Osteoblast (primary cell): ENCODE data around the gene ACVR1. TPM values are rescaled to one million over a fixed set of nuclear protein-coding genes. Genes with fewer than 3 reads are reported as not detected.

Experiments
- DNase-seq: peaks from one replicate; pipeline ENCODE4 v3.0.0; 2011; ENCODE audit warnings: low spot score, mixed read lengths; ENCODE audit not compliant: insufficient read length; ENCODE audit errors: missing footprints
- H2AFZ ChIP-seq: 2 replicates; pipeline ENCODE4 v1.6.0; 2011; ENCODE audit warnings: mild to moderate bottlenecking, low read length
- H3K27ac ChIP-seq: 2 replicates; pipeline ENCODE4 v1.5.1; 2011; ENCODE audit warnings: mild to moderate bottlenecking, low read depth, low read length, moderate library complexity
- H3K27me3 ChIP-seq: 2 replicates; pipeline ENCODE4 v1.6.0; 2012; ENCODE audit warnings: mild to moderate bottlenecking, control low read depth, inconsistent platforms, low read length, moderate library complexity; ENCODE audit not compliant: insufficient read depth
- H3K36me3 ChIP-seq: 2 replicates; pipeline ENCODE4 v1.5.1; 2011; ENCODE audit warnings: mild to moderate bottlenecking, low read length, control low read depth, moderate library complexity; ENCODE audit not compliant: insufficient read depth
- H3K4me1 ChIP-seq: 2 replicates; pipeline ENCODE4 v1.5.1; 2011; ENCODE audit warnings: mild to moderate bottlenecking, low read length, control low read depth, moderate library complexity; ENCODE audit not compliant: insufficient read depth
- H3K4me2 ChIP-seq: 2 replicates; pipeline ENCODE4 v1.6.0; 2011; ENCODE audit warnings: mild to moderate bottlenecking, low read length; ENCODE audit not compliant: insufficient read depth
- H3K4me3 ChIP-seq: fragments of 200-600 bp; sonication (generic); 3 replicates; pipeline ENCODE4 v1.5.1; 2012; ENCODE audit warnings: mild to moderate bottlenecking, low read length, inconsistent platforms; ENCODE audit not compliant: insufficient read depth
- H3K79me2 ChIP-seq: 2 replicates; pipeline ENCODE4 v1.6.0; 2012; ENCODE audit warnings: mild to moderate bottlenecking, low read length, control low read depth, inconsistent platforms; ENCODE audit not compliant: insufficient read depth
- H3K9me3 ChIP-seq: 2 replicates; pipeline ENCODE4 v1.5.1; 2011; ENCODE audit warnings: low read depth, low read length, control low read depth
- H4K20me1 ChIP-seq: 2 replicates; pipeline ENCODE4 v1.6.0; 2012; ENCODE audit warnings: mild to moderate bottlenecking, low read length, control low read depth; ENCODE audit not compliant: insufficient read depth
- small RNA-seq: library from RNA; depleted of rRNA; stranded (forward); fragments of <200 nt; gene quantifications from one replicate; pipeline ENCODE3, GENCODE V24; 2012
- total RNA-seq: library from RNA; depleted of rRNA; stranded (reverse); fragments of >200 nt; gene quantifications from 2 replicates; pipeline ENCODE4 v1.2.3, GENCODE V29; 2012
- TF ChIP-seq, protein P1 (sequence below): IDR thresholded peaks from 2 replicates; pipeline ENCODE4 v1.5.1; 2011; ENCODE audit warnings: mild to moderate bottlenecking, low read depth, low read length, moderate library complexity; ENCODE audit errors: extremely low read depth

The ACVR1 gene
- total RNA-seq, 1 donor, result 52.5 TPM

DNA sequence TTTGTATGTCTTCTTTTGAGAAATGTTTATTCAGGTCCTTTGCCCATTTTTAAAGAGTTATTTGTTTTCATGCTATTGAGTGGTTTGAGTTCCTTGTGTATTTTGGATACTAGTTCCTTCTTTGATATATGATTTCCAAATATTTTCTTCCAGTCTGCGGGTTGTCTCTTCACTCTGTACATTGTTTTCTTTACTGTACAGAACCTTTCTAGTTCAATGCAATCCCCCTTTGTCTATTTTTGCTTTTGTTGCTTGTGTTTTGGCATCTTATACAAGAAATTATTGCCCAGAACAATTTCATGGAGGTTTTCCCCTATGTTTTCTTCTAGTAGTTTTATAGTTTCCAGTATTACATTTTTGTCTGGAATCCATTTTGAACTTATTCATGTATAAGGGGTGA lies 185.0 kb downstream of the ACVR1 start:
- Histone ChIP-seq H3K79me2 (no peaks in the 10 kb centered on the region), H3K9me3 (no peaks in the 10 kb centered on the region), H3K36me3 (no peaks in the 10 kb centered on the region), H3K4me2 (no peak overlapping the region), H2AFZ (no peak overlapping the region), H4K20me1 (no peaks in the 10 kb centered on the region), H3K27me3 (no peaks in the 10 kb centered on the region), H3K4me1 (peaks cover 15% of the 10 kb centered on the region), H3K27ac (no peak overlapping the region), H3K4me3 (no peak overlapping the region)
- TF ChIP-seq, protein P1, sequence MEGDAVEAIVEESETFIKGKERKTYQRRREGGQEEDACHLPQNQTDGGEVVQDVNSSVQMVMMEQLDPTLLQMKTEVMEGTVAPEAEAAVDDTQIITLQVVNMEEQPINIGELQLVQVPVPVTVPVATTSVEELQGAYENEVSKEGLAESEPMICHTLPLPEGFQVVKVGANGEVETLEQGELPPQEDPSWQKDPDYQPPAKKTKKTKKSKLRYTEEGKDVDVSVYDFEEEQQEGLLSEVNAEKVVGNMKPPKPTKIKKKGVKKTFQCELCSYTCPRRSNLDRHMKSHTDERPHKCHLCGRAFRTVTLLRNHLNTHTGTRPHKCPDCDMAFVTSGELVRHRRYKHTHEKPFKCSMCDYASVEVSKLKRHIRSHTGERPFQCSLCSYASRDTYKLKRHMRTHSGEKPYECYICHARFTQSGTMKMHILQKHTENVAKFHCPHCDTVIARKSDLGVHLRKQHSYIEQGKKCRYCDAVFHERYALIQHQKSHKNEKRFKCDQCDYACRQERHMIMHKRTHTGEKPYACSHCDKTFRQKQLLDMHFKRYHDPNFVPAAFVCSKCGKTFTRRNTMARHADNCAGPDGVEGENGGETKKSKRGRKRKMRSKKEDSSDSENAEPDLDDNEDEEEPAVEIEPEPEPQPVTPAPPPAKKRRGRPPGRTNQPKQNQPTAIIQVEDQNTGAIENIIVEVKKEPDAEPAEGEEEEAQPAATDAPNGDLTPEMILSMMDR, result no peak
- no peak for DNase-seq

Small RNA genes lying within 50 kb of the gene (small RNA-seq; reads per million reads assigned to genes)
- not detected for gene RNU6-436P

Other genes starting within 250 kb of the ACVR1 start
- gene ACVR1C, start 247.5 kb downstream of the ACVR1 start, total RNA-seq, result 0.29 and 0.36 TPM in 2 replicates
- gene UPP2, start 225.5 kb upstream of the ACVR1 start, total RNA-seq, result not detected in 2 replicates